NCI-H1436 treated with DMSO at 0.1 percent for 48 hours (cell line): Measurements from ENCODE around the gene CDT1.

Experiments
- DNase-seq: peaks from one replicate; lab custom pipeline; 2025; lab: John Stamatoyannopoulos, UW

The CDT1 gene

GRCh38 chr16:88803264-88803987 lies at the start of gene CDT1:
CDT1 (plus strand) TSS chr16:88803789; CDS start chr16:88803832, 43 bp downstream.
- DNase-seq = peak; percentile 19

DNA sequence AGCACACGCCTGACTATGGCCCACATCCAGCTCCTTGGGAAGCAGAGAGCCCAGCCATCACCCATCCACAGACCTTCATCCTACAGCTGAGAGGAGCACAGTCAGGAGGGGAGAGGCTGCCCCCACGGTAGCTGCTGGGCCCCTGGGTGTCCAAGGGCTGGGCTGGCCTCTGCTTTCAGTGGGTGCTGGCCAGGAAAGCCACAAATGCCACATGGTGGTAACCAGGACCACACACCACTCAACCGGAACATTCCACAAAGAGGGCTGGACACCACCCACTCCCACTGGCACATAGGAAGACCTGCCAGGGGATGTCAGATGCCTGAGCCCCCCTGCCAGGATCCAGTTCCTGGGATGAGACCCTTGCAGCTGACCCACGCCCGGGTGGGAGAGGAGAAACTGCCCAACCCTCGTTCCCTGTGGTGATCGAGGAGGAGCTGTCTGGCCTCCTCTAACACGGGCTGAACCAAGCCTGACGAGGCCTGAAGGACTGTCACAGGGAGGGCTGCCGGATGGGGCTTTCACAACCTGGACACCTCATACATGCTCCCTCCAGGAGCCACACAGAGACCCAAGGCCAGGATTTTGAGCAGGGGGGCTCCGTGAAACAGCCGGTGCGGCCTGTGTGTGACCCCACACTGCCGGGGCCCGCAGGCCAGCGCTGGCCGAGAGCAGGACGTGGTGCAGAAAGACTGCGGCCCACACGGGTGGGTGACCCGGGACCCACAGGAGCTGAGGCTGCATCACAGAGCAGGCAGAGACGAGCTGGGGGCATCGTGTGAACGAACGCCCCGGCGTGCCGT lies 49.3 kb upstream of the CDT1 start:
- no peak for DNase-seq

DNA sequence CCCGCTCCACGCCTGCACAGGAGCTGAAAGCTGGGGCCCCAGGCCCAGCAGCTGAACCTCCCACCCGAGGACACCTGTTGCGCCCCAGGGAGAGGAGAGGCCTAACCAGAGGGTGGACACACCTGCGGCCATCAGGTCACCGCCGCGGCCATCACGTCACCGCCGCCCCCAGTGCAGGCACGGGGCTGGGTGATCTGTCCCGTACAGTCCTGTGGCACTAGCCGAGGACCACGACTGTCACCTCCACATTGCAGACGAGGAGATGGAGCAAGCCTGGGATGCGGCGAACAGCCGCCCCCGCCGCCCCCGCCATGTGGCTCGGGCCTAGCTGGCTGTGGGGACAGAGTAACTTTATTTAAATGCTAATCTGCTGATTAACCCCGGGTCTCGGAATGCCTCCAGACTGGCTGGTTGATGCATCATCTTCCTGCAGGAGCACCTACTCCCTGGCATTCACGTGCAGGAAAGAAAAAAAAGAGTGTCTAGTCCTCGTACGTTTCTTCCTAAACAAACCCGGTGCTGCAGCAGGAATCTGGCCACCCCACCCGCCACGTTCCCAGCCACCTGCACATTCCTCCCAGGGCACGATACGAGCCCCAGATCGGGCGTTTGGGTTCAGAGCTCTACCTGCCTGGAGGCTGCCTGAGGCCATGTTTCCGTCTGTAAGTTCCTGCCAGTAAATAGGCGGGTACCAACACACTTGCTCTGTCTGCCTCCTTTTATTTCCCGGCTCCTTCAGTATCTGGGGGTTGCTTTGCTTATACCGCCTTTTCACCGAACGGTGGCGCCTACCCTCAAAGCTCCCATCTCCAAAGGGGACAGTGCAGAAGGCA lies 48.5 kb upstream of the CDT1 start:
- DNase-seq = no peak

DNA sequence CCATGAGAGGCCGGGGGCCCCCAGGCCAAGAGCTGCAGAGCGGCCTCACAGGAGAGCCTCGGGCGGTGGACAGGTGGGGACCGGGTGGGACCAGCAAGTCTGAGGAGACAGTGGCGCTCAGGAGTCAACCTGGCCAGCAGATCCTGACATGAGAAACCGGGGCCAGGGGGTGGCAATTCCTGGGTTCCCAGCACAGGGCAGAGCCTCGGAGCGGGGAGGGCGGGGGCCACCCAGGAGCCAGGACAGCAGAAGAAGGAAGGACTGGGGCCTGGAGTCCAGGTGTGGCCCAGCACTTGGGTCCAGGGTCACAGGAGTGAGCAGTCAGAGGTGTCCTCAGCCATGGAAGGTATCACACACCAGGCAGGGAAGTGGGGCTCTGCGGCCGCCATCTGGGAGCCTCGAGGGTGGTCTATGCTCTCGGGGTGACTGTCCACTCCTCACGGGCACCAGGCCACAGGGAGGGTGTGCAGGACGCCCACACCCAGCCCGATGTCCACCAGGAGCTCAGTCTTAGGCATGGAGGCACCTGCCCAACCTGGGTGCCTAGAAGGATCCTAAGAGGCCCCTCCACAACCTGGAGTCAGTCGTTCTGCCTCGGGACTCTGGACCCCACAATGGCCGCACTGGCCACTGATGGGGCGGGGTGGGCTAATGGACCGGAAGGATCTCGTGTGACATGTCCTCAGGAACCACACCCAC lies 47.7 kb upstream of the CDT1 start:
- DNase-seq = no peak

GRCh38 chr16:88758227-88758943 lies 45.2 kb upstream of the CDT1 start:
- no peak for DNase-seq

DNA sequence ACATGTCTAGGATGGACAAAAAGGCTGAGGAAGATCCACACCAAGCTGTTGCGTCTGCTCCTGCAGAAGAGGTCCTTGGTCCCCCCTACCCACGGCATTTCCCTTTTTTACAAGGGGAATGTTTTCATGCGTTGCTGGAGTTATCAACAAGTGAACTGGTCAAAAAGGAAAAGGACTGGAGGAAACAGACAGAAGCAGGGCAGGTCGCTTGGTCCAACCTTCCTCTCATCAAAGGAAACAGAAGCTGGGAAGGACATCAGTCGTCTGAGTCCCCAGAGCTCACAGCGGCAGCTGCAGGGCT lies 44.7 kb upstream of the CDT1 start:
- DNase-seq = no peak

DNA sequence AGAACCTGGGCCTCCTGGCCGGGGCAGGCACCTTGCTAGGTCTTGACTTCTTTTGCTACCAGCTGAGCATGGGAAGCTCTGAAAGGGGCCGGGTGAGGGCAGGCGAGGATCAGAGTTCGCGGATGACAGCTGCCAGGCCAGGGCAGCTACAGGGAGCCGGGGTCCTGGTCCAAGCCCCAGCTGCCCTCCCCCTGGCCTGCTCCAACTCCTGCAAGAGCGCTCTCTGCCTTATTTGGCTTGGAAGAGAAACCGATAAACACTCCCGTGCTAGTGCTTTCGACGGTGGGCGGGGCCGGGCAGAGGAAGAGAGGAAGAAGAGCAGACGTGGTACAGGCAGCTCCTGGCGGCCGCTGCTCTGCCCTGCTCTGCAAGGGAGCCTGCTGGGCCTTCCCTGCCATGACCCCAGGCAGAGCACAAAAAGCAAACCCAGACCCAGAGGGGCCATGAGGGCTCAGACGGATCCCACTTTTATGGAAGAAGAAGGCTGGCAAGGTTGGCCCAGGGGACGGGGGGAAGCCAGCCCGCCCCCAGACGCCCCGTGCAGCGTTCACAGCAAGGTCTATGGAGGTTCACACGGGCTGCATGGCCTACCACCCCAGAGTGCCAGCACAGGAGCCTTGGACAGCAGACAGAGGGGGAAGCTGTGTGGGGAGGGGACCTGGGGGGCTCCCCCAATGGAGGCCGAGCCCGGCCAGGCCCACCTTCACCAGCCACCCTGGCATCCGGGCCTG lies 44.2 kb upstream of the CDT1 start:
- DNase-seq = no peak

- no peak for DNase-seq
Measured at GRCh38 chr16:88759976-88760350, 43.6 kb upstream of the CDT1 start.

GRCh38 chr16:88760424-88761142 lies 43.0 kb upstream of the CDT1 start:
- DNase-seq = no peak

GRCh38 chr16:88761143-88761534 lies 42.5 kb upstream of the CDT1 start:
- no peak for DNase-seq

DNA sequence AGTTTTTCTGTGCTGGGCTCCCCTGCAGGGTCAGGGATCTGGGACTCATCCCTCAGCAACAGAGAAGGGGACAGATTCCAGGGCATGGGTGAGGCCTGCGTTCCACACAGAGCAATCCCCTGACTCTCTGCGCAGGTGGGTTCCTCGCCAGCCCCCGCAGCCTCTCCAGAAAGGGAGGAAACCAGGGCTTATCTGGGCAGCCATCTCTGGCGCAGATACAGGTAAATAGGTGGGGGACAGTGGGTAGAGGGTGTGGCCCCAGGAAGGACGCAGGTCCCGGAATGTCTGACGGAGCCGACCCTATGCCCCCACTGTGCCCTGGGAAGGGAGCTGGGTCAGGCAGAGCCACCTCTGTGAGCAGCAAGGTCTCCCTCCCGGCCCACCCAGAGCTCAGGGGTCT lies 41.8 kb upstream of the CDT1 start:
- DNase-seq = no peak

- DNase-seq = no peak
Measured at GRCh38 chr16:88762258-88762870, 41.2 kb upstream of the CDT1 start.

GRCh38 chr16:88762941-88763340 lies 40.6 kb upstream of the CDT1 start:
- no peak for DNase-seq

DNA sequence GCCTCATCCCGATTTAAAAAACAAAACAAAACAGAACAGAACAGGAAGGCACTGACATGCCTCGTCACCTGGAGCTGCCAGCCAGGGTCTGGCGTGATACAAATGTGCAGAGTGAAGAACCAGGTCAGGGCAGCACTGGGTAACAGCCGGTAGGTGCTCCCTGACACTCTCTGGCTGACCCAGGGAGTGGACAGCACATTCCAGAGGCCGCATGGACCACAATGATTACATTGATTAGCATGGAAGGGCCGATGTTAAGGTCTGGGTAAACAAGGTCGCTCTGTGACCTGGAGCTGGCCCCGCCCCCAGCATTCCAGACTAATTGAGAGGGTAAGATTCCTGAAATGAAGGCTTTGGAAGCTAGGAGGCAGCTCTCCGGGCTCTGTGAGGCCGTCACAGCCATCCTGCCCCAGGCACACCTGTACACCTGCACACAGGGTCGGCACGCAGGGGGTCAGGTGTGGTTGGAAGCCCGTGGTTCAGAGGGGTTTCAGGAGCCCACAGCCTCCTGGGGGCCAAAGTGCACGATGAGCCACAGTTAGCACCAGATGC lies 40.0 kb upstream of the CDT1 start:
- no peak for DNase-seq

DNA sequence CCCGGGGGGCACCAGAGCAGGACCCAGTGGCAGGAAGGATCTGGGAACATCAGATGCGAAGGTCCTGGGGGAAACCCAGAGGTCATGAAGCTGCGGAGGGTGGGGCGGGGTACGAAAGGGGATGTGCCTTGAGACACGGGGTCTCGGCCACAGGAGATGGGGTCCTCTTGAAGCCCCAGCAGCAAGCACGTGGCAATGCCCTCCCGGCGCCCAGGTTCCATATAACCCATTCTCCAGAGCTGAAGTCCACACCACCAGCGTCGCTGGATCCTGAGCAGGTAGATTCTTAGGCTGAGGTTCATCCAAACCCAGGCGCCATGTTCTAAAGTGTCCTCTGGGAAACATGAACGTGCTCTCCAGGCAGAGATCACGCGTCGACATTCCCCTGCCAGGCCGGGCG lies 39.5 kb upstream of the CDT1 start:
- DNase-seq = no peak

DNA sequence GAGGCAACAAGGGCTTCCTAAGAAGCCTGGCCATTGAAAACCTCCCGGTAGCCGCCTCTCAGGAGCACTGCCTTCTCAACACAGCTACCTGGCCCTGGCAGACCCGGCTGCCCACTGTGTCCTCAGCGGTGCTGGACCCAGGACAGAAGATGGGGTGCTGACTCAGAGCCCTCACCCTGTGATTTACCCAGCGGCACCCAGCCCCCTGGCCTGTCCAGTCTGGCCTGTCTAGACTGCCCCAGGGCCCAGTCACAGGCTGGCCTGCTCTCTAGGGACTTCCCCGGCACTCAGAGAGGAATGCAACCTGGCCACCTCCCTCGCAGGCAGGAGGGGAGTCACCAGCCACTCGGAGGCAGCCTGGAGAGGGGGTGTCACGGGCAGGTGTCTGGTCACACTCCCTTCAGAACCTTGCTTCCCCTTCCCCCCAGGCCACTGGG lies 38.7 kb upstream of the CDT1 start:
- no peak for DNase-seq

GRCh38 chr16:88766975-88767374 lies 36.6 kb upstream of the CDT1 start:
- DNase-seq = no peak

DNA sequence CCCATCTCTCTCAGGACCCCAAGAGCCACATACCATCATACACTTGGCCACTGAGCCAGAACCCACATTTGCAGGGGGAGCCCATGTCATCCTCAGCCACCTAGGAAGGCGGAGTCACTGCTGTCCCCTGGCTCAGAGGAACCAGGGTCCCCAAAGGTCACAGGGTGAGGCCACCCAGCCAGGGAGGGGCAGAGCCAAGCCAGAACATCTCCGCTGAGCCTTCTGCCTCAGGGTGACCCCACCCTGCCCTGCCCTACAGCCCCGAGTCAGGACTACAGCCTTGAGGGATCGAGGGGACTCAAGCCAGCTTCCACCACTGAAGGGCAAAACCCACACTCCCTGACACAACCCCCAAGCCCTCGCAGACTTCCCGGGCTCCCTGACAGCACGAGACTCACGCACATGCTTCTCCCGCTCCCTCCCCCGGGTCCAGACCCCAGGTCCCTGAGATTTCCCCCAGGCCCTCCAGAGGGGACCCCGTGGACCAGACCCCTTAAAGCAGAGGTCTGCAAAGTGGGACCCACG lies 36.0 kb upstream of the CDT1 start:
- no peak for DNase-seq
